Glomerular endothelial cell (primary cell): ENCODE results near the gene SRSF7. TPM values are rescaled to one million over a fixed set of nuclear protein-coding genes. Genes with fewer than 3 reads are reported as not detected.
"Not testable (repeated sequence)": the region's sequence is repeated elsewhere in the genome, so short reads cannot be mapped to it uniquely, and the experiment has no call there.

Experiments
- DNase-seq: peaks from one replicate; pipeline ENCODE4 v3.0.0-alpha.2; 2011; ENCODE audit warnings: low read depth, low spot score; ENCODE audit errors: extremely low read depth
- total RNA-seq: library from RNA; depleted of rRNA; stranded (reverse); fragments of >200 nt; gene quantifications from 2 replicates; pipeline ENCODE4 v1.2.3, GENCODE V29; 2015

The SRSF7 gene
- total RNA-seq, 1 donor from 2014 or later: 97.4 TPM

DNA sequence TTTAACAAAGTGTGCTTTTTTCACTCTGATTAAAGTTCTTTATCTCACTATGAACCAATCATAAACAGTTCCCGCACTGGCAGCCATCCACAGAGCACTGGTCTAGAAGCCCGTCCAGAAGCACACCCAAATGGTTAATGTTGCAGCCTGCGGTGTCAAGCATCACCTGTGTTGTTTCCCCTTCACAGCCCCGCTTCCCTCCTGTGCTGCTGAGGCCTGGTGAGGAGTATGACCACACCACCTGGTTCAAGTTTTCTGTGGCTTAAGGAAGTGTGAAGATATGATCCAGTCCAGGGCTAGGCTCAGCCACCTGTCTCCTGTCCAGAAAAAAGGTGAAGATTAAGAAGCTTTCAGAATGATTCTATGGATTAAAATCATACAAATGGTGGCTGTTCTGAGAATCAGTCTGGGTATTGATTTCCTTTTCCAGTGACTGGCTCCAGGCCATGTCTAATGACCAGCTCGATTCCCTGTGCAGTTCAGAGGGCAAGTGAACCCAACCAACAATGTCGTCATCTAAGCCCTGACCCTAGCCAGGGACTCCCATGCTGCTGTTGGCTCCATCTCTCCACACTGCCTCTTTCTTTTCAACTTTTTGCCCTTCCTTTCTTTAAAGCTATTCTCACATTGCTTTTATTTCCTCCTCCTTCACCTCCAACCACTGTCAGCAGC lies 17.7 kb downstream of the SRSF7 start:
- no peak for DNase-seq

DNA sequence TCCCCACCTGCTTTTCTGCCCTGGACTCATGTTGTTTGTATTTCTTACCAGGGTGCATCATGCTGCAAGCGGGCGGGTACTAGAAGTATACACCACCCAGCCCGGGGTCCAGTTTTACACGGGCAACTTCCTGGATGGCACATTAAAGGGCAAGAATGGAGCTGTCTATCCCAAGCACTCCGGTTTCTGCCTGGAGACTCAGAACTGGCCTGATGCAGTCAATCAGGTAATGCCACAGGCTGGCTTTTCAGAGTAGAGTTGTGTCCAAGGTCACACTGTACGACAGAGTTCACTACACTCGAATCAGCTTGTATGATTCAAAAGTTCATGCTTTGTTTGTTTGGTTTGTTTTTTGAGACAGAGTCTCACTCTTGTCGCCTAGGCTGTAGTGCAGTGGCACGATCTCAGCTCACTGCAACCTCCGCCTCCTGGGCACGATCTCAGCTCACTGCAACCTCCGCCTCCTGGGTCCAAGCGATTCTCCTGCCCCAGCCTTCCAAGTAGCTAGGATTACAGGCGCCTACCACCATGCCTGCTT lies 19.4 kb downstream of the SRSF7 start:
- DNase-seq: no peak

DNA sequence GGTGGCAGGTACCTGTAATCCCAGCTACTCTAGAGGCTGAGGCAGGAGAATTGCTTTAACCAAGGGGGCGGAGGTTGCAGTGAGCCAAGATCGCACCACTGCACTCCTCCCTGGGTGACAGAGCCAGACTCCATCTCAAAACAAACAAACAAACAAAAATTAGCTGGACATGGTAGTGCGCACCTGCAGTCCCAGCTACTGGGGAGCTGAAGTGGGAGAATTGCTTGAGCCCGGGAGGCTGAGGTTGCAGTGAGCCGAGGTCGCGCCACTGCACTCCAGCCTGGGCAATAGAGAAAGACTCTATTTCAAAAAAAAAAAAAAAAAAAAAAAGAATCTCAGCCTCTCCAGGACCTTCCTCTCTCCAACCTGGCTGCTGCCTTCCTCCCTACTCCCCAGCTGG lies 20.1 kb downstream of the SRSF7 start:
- no peak for DNase-seq

DNA sequence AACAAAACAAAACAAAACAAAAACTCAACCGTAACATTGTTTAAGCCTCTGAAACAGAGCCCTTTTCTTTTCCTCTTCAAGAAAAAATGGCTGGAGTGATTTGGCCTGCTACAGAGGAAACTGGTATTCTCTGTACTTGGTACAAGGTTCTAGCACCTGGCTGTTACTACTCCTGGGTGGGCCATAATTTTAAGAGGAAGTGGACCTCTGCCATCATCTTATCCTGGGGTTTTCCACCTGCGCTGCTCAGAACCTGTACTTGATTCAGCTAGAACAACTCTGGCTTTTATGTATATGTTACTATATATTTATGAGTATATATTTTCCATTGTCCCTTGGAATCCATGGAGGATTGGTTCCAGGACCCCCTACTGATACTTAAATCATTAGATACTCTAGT lies 22.5 kb downstream of the SRSF7 start:
- no peak for DNase-seq

DNA sequence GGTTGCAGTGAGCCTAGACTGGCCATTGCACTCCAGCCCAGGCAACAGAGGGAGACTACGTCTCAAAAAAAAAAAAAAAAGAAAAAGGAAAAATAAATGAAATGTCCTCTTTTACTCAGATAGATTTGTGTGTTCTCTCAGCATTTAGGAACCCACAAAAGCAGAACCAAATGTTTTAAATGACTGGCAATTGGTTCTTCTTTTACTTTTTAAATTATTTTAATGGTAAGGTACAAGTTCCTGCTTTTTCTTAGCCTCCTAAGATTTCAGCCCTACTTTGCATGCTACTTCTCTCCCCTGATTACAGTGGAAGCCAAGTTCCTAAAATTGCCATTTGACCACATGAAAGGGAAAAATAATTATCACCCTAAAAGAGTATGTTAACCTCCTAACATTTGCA lies 23.5 kb downstream of the SRSF7 start:
- DNase-seq: no peak

DNA sequence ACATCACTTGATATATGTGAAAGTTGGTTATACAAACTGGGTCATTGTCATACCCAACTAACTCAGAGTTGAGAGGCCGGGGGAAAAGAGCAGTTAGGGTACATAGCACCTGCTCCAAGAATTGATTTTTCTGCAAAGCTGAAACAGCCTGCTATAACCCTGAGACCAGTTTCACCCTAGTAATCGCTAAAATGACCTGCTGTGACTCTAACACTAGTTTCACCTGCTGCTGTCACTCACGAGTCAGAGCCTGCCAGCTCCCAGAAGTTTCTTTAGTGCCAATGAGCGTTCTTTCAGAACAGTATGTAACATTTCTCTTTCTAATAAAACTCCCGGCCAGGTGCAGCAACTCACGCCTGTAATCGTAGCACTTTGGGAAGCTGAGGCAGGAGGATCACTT lies 28.0 kb downstream of the SRSF7 start:
- no peak for DNase-seq

DNA sequence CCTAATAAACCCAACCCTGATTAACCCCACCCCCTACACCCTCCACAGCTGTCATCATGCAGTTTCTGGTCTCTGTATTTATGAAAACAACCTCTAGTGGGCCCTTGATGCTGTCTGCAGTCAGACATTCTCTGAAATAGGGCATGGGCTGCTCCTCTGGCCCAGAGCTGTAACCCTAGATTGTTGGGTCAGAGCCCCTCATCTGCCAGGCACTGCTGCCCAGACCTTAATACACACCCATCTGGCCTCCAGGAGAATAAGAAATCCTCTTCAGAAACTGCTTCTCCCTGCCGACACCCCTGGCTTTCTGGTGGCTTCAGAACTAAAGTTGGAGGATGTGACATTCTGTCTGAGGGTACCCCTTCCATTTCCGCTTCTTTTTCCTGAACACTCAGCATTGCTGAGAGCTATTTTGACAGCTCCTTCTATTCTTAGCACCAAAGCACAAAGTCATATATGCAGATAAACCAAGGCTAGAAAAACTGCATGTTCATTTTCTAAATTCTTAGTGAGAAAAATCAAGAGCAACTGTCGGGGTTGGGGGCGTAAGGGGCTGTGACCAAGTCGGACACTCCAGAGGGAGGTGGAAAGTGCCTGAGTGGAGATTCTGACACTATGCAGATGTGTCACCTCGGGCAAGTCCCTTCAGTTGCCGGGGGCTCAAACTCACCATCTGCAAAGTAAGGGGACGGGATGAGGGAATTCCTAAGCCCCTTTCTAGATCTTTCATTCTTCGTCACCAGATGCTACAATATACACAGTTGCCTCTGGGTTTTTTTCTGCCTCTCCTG lies 28.7 kb downstream of the SRSF7 start:
- DNase-seq: no peak

DNA sequence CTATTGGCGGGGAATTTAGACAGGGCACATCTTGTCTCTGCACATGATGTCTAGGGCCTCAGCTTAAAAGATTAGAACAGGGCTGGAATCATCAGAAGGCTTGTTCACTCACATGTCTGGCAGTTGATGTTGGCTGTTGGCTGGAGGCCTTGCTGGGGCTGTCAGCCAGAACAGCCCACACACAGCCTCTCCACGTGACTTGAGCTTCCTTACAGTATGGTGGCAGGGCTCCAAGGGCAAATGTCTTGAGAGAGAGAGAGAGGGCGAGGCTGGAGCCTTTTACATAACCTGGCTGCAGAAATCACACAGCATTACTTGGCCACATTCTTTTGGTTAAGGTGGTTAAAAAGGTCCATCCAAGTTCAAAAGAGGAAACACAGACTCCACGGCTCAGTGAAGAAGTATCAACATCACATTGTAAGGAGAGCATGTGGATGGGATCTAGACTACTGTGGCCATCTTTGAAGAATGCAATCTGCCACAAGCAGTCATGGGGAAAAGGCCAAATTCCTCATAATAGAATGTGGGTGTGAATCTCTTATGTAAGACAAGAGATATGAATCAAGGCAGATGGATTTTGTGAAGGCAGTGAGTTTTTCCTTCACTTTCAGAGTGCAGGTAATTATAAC lies 30.4 kb downstream of the SRSF7 start:
- no peak for DNase-seq

DNA sequence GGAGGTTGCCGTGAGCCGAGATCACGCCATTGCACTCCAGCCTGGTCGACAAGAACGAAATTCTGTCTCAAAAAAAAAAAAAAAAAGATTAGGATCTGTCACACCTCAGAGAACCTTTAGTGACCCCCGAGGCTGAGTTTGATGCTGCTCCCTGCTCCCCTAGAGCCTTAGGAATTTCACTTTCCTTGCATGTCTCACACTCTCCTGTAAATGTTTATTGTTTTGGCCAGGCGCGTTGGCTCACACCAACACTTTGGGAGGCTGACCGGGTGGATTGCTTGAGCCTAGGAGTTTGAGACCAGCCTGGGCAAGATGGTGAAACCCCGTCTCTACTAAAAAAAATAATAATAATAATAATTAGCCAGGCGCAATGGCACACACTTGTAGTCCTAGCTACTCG lies 31.5 kb downstream of the SRSF7 start:
- DNase-seq: no peak

DNA sequence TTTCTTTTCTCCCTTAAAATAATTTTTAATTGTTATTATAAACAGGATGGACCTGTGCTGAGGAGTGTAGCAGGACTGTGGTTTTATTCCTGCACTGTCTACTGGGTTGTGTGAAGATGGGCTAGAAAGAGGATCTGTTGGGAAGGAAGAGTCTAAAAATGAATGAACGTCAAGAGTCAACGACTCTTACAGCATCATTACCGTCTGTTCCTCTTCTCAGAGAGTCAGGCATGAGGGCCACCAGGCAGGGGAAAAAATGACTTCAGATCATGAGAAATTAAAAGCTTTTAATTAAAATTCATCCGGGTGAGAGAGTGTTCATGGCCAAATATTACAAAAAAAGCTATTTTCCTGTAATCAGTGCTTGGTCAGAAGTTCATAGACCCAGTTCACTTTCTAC lies 32.6 kb downstream of the SRSF7 start:
- DNase-seq: no peak

DNA sequence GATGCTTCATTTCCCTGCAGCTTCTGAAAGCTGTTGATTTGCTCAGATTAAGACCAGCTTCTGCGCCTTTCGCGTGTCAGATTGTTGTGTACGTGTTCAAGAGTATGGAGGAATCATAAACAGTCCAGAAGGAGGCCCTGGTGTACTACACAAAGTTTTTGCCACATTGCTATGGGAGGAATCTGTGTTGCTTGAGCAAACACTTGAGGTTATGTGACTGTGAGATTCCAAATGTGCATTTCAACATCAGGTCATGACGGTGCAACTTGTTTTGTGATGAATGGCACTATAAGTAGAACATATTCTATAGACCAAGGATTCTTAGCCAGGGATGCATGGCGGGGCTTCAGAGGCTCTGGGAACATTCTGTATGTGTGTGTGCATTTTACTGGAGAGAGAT lies 35.0 kb downstream of the SRSF7 start:
- DNase-seq: no peak

DNA sequence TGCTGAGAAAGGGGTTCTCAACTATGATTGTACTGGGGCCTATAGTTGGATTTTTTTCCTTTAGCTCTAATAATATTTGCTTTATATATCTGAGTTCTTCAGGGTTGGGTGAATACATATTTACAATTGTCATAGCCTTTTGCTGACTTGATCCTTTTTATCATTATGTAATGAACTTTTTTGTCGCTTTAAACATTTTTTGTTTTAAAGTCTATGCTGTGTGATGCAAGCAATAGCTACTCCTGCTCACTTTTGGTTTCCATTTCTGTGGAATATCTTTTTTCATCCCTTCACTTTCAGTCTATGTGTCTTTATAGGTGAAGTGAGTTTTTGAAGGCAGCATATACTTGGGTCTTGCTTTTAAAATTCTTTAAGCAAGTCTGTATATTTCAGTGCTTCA lies 36.2 kb downstream of the SRSF7 start:
- DNase-seq: not testable (repeated sequence)

DNA sequence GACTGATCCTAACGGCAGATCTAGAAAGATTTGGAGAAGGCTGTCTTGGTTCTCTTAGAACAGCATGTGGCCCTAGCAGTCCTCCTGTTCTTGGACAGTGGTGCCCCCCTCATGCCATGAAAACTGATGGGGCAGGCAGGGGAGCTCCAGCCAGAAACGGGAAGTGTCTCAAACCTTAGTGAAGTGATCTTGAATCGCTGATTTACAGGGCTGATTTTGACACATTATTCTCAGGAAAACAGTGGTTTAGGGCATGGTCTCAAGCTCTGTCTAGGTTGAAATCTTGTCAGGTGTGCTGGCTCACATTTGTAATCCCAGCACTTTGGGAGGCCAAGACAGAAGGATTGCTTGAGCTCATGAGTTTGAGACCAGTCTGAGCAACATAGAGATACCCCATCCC lies 37.8 kb downstream of the SRSF7 start:
- DNase-seq: no peak

DNA sequence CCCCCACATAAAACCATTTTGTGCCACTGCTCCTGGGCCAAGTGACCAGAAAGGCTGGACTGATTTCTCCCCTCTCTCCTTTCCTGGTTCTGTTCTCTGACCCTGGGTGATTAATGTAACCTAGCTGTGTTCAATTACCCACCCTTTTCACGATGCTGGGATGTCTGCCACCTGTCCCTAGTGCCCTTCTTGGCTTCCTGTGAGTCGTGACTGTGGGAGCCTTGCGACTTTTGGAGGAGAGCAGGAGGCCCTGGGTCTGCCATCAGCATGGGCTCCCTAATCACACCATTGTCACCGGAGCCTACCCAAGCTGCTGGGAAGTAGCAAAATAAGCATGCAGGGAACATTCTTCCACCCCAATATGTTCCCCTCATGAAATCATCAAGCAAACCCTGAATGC lies 38.3 kb downstream of the SRSF7 start:
- DNase-seq: no peak

DNA sequence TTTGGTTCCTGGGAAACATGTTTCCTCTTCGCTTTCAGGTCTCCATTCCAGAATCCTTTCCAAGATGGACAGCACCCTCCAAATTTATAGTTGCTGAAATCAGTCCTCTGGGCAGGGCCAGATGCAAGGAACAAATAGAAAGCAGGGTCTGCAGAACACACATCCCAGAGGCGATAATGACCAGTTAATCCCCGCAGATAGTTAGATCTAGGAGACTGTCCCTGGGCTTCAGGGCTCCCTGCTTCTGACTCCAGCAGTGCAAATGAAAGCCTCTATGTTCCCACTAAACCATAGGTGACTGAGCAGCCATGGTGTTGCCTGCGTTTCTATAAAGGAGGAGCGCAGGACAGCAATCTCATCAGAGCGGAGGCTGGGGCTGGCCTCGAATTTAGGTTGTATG lies 38.7 kb downstream of the SRSF7 start:
- no peak for DNase-seq

DNA sequence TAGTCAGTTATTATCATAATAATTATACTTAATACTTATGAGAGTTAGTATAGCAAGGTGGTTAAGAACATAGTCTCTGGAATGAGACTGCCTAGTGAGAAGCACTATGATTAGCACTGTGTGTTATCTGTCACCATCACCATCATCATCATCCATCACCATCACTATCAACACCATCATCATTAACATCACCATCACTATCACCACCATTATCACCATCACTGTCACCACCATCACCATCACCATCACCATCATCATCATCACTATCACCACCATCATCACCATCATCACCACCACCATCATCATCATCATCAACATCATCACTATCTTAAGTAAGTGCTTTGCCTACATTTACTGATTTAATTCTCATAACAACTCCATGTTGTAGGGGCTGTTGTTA lies 39.6 kb downstream of the SRSF7 start:
- DNase-seq: no peak

DNA sequence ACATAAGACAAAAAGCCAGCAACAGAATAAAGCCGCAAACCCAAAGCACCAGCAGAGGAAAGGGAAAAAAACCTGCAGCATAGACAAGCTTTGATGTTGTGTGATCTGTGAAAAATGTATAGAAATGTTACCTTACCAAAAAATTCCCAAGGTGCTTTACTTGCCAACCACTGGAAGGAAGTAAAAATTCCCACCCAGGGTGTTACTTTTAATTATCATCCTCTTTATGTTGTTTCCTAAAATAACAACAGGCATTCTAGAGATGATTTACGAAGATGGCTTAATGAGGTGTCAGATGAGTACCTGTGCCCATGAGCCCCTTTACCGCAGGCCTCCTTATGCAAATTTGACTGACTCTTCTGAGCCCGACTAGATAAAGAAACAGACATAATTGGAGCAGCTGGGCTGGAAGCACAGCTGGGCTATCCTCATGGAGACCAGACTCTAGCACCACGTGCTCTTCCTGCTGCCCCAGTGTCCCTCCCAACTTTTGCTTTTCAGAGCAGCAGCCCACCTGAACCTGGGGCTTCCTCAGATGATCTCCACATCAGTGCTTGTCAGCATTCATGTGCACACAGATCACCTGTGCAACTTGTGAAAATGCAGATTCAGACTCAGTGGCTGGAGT lies 41.5 kb downstream of the SRSF7 start:
- no peak for DNase-seq

DNA sequence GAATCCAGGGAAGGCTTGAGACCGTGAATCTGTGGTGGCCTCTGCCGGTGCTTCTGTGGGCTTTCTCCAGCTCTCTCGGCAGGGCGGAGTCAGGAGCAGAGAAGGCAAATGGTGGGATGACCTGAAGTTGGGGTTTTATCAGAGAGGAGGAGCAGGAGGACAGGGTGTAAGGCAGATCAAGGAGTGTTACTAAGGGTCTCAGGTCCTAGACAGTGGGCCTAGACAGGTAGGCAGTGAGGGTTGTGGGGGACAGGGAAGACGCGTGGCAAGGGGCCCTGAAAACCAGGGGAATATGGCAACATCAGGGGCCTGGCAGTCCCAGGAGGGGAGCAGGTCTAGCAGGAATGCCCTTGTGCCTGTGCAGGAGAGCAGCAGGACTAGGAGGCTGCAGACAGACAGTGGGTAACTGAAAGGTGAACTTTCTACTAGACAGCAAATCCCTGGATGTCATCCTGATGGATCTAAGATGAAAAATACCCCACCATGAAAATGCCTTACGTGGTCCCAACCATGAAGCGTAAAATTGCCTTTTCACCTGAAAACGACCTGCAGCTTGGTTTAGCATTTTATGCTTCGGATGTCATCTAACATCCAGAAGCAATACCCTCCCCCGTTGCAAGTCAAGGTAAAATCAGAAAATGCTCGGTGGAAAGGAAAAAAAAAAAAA lies 42.1 kb downstream of the SRSF7 start:
- DNase-seq: no peak

DNA sequence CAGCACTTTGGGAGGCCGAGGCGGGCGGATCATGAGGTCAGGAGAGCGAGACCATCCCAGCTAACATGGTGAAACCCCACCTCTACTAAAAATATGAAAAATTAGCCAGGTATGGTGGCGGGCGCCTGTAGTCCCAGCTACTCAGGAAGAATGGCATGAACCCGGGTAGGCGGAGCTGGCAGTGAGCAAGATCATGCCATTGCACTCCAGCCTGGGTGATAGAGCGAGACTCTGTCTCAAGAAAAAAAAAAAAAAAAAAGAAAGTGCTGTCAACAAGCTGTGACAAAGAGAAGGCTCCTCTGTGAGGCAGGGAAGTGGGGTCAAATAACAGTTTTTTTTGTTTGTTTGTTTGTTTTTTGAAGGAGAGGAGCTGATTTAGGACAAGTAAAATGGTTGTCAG lies 42.7 kb downstream of the SRSF7 start:
- not testable (repeated sequence) for DNase-seq

DNA sequence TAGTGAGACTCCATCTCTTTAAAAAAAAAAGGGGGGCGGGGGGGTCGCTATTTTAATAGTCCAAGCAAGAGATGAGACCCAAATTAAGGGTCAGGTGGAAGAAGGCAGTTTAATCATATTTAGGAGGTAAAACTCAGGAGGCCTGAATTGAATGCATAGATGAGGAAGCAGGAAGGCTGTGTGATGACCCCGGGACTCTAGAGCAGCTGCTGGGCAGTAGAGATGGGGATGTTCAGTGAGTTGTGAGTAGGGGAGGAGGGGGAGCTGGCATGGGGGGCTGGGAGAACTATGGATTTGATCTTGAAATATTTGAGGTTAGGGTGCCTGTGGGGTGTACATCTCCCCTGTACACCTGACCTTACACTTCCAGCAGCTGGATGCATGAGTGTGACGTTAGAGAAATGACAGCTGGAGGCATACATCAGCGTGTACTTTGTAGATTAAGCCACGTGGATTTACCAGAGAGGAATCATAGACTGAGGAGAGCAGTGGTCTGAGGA lies 44.3 kb downstream of the SRSF7 start:
- no peak for DNase-seq

DNA sequence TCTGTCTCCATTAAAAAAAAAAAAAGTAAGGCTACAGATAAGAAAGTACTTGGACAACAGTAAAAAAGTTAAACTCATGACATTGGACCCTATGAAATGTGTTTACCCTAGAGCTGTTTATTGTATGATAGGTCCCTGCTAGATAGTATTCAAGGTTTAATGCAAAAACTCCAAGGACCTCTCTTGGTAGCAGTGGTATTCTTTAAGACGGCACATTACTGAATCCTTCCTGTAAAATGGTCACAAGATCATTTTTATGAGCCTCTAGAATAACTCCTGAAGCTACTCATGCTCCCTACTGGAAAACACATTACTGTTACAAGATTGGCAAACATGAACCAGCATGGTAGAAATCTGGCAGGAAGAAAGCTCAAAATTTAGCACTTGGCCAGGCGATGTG lies 46.5 kb downstream of the SRSF7 start:
- no peak for DNase-seq
